ENCODE data around the gene C9orf43. TPM values are rescaled to one million over a fixed set of nuclear protein-coding genes. Genes with fewer than 3 reads are reported as not detected.

C9orf43 gene
- total and polyA plus RNA-seq, 2 donors (not counting 3 experiments of a cell fraction or from before 2014, with no cell fraction given) = 0.25 to 0.66 TPM

GRCh38 chr9:113375057-113376023 is 35.2 kb upstream of the C9orf43 start:
- dilution Hi-C loops (cut with MboI; ENCODE audit: extremely low pct_ligation_motif_present, low sequenced_read_pairs) = no loop called here
- DNase-seq (ENCODE audit: low read depth, low spot score) (no peak), FAIRE-seq (no peak)
- Histone ChIP-seq H2AFZ (ENCODE audit: low read depth, low read length) (no peak overlapping the region), H3K4me3 (replicated peaks in 1 of 3; ENCODE audit: insufficient read depth in 1 of 3, low read depth in 1 of 3, low read length in 3 of 3) (no peak overlapping the region), H3K4me2 (ENCODE audit: insufficient read depth, low read length) (no peak overlapping the region), H3K9me1 (replicated peaks; ENCODE audit: control insufficient read depth, extremely low read depth, insufficient read depth, low read length) (no peaks in the 10 kb centered on the region), H4K20me1 (replicated peaks; ENCODE audit: control insufficient read depth, extremely low read depth, insufficient read depth, low read length) (no peaks in the 10 kb centered on the region), H3K36me3 (ENCODE audit: control insufficient read depth in 2 of 2, extremely low read depth in 1 of 2, insufficient read depth in 2 of 2, low read length in 2 of 2) (peaks cover 0 to 7% of the 10 kb centered on the region in 2 experiments), H3K79me2 (ENCODE audit: control insufficient read depth, insufficient read depth, low read length) (no peaks in the 10 kb centered on the region), H3K9ac (replicated peaks; ENCODE audit: extremely low read depth, insufficient read depth, low read length) (no peak overlapping the region), H3K9me3 (replicated peaks; ENCODE audit: control insufficient read depth, insufficient read depth, low read length) (no peaks in the 10 kb centered on the region), H3K27me3 (ENCODE audit: control insufficient read depth in 2 of 2, insufficient read depth in 2 of 2, low read length in 2 of 2) (no peaks in the 10 kb centered on the region), H3K4me1 (ENCODE audit: control insufficient read depth, extremely low read depth, insufficient read depth, low read length) (no peaks in the 10 kb centered on the region), H3K27ac (ENCODE audit: insufficient read depth, low read depth, low read length) (no peak overlapping the region)
- intact Hi-C loops (cut with micrococcal nuclease) = no loop called here
- ChIA-PET CTCF (interaction anchor here (0.9 kb wide), 1 partner anchor 35 kb away, joined by 3 read pairs; the partner anchor contains the start of genes C9orf43 and POLE3), POLR2A (no interaction called here)
- TSS peak; percentile 19 for BruUV-seq (replicated peaks)
- TF ChIP-seq, protein P1, sequence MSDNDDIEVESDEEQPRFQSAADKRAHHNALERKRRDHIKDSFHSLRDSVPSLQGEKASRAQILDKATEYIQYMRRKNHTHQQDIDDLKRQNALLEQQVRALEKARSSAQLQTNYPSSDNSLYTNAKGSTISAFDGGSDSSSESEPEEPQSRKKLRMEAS (IDR thresholded peaks at IDR 0.05; ENCODE audit: insufficient read depth, insufficient read length) = no peak
- TF ChIP-seq, protein P2, sequence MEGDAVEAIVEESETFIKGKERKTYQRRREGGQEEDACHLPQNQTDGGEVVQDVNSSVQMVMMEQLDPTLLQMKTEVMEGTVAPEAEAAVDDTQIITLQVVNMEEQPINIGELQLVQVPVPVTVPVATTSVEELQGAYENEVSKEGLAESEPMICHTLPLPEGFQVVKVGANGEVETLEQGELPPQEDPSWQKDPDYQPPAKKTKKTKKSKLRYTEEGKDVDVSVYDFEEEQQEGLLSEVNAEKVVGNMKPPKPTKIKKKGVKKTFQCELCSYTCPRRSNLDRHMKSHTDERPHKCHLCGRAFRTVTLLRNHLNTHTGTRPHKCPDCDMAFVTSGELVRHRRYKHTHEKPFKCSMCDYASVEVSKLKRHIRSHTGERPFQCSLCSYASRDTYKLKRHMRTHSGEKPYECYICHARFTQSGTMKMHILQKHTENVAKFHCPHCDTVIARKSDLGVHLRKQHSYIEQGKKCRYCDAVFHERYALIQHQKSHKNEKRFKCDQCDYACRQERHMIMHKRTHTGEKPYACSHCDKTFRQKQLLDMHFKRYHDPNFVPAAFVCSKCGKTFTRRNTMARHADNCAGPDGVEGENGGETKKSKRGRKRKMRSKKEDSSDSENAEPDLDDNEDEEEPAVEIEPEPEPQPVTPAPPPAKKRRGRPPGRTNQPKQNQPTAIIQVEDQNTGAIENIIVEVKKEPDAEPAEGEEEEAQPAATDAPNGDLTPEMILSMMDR (IDR thresholded peaks at IDR 0.05; ENCODE audit: extremely low read depth in 1 of 2, insufficient read depth in 1 of 2, low read depth in 1 of 2, low read length in 2 of 2) = no peak
- TF ChIP-seq POLR2A (IDR thresholded peaks at IDR 0.05; ENCODE audit: low read depth, low read length) (no peak), EZH2 (IDR thresholded peaks at IDR 0.05; ENCODE audit: borderline replicate concordance, low read depth, low read length, severe bottlenecking) (no peak), GATA2 (IDR thresholded peaks at IDR 0.05; ENCODE audit: insufficient read depth, insufficient read length, low read depth, low read length) (no peak), FOS (IDR thresholded peaks at IDR 0.05; ENCODE audit: borderline replicate concordance, insufficient read depth, low read length) (no peak), POLR2AphosphoS5 (IDR thresholded peaks at IDR 0.05; ENCODE audit: insufficient read depth, low read depth, low read length) (no peak), JUN (IDR thresholded peaks at IDR 0.05; ENCODE audit: borderline replicate concordance, insufficient read depth, insufficient read length, low read depth) (no peak)
